ENCODE results near the gene GPR158. TPM values are rescaled to one million over a fixed set of nuclear protein-coding genes. Genes with fewer than 3 reads are reported as not detected.

GPR158 gene
- total RNA-seq, 3 donors from 2014 or later (not counting 1 experiment from before 2014, with no cell fraction given) = not detected

GRCh38 chr10:25336330-25336729 is 161.5 kb downstream of the GPR158 start:
- Mint-ChIP-seq H3K4me3 (no peak overlapping the region), H3K36me3 (no peaks in the 10 kb centered on the region), H3K27me3 (ENCODE audit: low read depth in 2 of 2) (no peaks in the 10 kb centered on the region), H3K27ac (no peak overlapping the region), H3K4me1 (no peaks in the 10 kb centered on the region), H3K9me3 (peaks cover 6 to 11% of the 10 kb centered on the region in 2 donors)
- no peaks in the 10 kb centered on the region for H3K9me3 ChIP-seq (ENCODE audit: control insufficient read depth, insufficient read depth, low read length)
- TF ChIP-seq, protein P1, sequence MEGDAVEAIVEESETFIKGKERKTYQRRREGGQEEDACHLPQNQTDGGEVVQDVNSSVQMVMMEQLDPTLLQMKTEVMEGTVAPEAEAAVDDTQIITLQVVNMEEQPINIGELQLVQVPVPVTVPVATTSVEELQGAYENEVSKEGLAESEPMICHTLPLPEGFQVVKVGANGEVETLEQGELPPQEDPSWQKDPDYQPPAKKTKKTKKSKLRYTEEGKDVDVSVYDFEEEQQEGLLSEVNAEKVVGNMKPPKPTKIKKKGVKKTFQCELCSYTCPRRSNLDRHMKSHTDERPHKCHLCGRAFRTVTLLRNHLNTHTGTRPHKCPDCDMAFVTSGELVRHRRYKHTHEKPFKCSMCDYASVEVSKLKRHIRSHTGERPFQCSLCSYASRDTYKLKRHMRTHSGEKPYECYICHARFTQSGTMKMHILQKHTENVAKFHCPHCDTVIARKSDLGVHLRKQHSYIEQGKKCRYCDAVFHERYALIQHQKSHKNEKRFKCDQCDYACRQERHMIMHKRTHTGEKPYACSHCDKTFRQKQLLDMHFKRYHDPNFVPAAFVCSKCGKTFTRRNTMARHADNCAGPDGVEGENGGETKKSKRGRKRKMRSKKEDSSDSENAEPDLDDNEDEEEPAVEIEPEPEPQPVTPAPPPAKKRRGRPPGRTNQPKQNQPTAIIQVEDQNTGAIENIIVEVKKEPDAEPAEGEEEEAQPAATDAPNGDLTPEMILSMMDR (IDR thresholded peaks at IDR 0.05) = no peak
- ATAC-seq = no peak
- intact Hi-C loops (cut with micrococcal nuclease) = no loop called here
- H3K4me1 ChIP-seq (ENCODE audit: control insufficient read depth, insufficient read depth, low read length) = no peaks in the 10 kb centered on the region
- no peak overlapping the region for H3K4me3 ChIP-seq (ENCODE audit: low read length)
- no peak for DNase-seq
- no peaks in the 10 kb centered on the region for H3K27me3 ChIP-seq (ENCODE audit: control insufficient read depth, insufficient read depth, low read length)
- no peaks in the 10 kb centered on the region for H3K36me3 ChIP-seq (ENCODE audit: control insufficient read depth, insufficient read depth, low read length)
- no peak overlapping the region for H3K27ac ChIP-seq (ENCODE audit: low read length)

- DNase-seq = no peak
- no peak overlapping the region for H3K27ac Mint-ChIP-seq
- Histone ChIP-seq H3K4me1 (ENCODE audit: control insufficient read depth, insufficient read depth, low read length) (no peaks in the 10 kb centered on the region), H3K4me3 (ENCODE audit: low read length) (no peak overlapping the region), H3K9me3 (ENCODE audit: control insufficient read depth, insufficient read depth, low read length) (no peaks in the 10 kb centered on the region), H3K27me3 (ENCODE audit: control insufficient read depth, insufficient read depth, low read length) (no peaks in the 10 kb centered on the region), H3K36me3 (ENCODE audit: control insufficient read depth, insufficient read depth, low read length) (no peaks in the 10 kb centered on the region), H3K27ac (ENCODE audit: low read length) (no peak overlapping the region)
- no peak for ATAC-seq
- H3K36me3 Mint-ChIP-seq = no peaks in the 10 kb centered on the region
- intact Hi-C loops (cut with micrococcal nuclease) = no loop called here
- no peaks in the 10 kb centered on the region for H3K4me1 Mint-ChIP-seq
- H3K4me3 Mint-ChIP-seq = no peak overlapping the region
- TF ChIP-seq, protein P1 (IDR thresholded peaks at IDR 0.05) = no peak
- WGBS (ENCODE audit: insufficient coverage) = no CpG with 5 or more reads among the region's 12 CpGs
- peaks cover 6 to 13% of the 10 kb centered on the region in 2 donors for H3K9me3 Mint-ChIP-seq
- H3K27me3 Mint-ChIP-seq (ENCODE audit: low read depth in 2 of 2) = no peaks in the 10 kb centered on the region
Observed at GRCh38 chr10:25338271-25338670, 163.5 kb downstream of the GPR158 start.

- ATAC-seq = no peak
- Mint-ChIP-seq H3K27me3 (ENCODE audit: low read depth in 2 of 2) (no peaks in the 10 kb centered on the region), H3K4me1 (no peaks in the 10 kb centered on the region), H3K36me3 (no peaks in the 10 kb centered on the region), H3K4me3 (no peak overlapping the region), H3K9me3 (peaks cover 6 to 9% of the 10 kb centered on the region in 2 donors), H3K27ac (no peak overlapping the region)
- TF ChIP-seq, protein P1 (IDR thresholded peaks at IDR 0.05) = no peak
- H3K9me3 ChIP-seq (ENCODE audit: control insufficient read depth, insufficient read depth, low read length) = no peaks in the 10 kb centered on the region
- intact Hi-C loops (cut with micrococcal nuclease) = no loop called here
- no peaks in the 10 kb centered on the region for H3K27me3 ChIP-seq (ENCODE audit: control insufficient read depth, insufficient read depth, low read length)
- H3K4me1 ChIP-seq (ENCODE audit: control insufficient read depth, insufficient read depth, low read length) = no peaks in the 10 kb centered on the region
- no peak overlapping the region for H3K27ac ChIP-seq (ENCODE audit: low read length)
- H3K36me3 ChIP-seq (ENCODE audit: control insufficient read depth, insufficient read depth, low read length) = no peaks in the 10 kb centered on the region
- no peak for DNase-seq
- 88% methylated on average over 1 of the region's 1 CpG for WGBS (ENCODE audit: insufficient coverage)
- H3K4me3 ChIP-seq (ENCODE audit: low read length) = no peak overlapping the region
Observed at GRCh38 chr10:25339966-25340365, 165.2 kb downstream of the GPR158 start.

GRCh38 chr10:25349520-25349919 is 174.7 kb downstream of the GPR158 start:
- H3K9me3 ChIP-seq (ENCODE audit: control insufficient read depth, insufficient read depth, low read length) = no peaks in the 10 kb centered on the region
- intact Hi-C loops (cut with micrococcal nuclease) = no loop called here
- peaks cover 12 to 17% of the 10 kb centered on the region in 2 donors for H3K9me3 Mint-ChIP-seq
- no peak overlapping the region for H3K4me3 Mint-ChIP-seq
- H3K4me1 ChIP-seq (ENCODE audit: control insufficient read depth, insufficient read depth, low read length) = no peaks in the 10 kb centered on the region
- no peak overlapping the region for H3K27ac ChIP-seq (ENCODE audit: low read length)
- WGBS (ENCODE audit: insufficient coverage) = 100% methylated on average over 1 of the region's 3 CpGs
- H3K4me1 Mint-ChIP-seq = no peaks in the 10 kb centered on the region
- no peak overlapping the region for H3K27ac Mint-ChIP-seq
- TF ChIP-seq, protein P1 (IDR thresholded peaks at IDR 0.05) = no peak
- no peaks in the 10 kb centered on the region for H3K36me3 ChIP-seq (ENCODE audit: control insufficient read depth, insufficient read depth, low read length)
- no peaks in the 10 kb centered on the region for H3K27me3 Mint-ChIP-seq (ENCODE audit: low read depth in 2 of 2)
- DNase-seq (no peak), ATAC-seq (no peak)
- H3K27me3 ChIP-seq (ENCODE audit: control insufficient read depth, insufficient read depth, low read length) = no peaks in the 10 kb centered on the region
- H3K36me3 Mint-ChIP-seq = no peaks in the 10 kb centered on the region
- no peak overlapping the region for H3K4me3 ChIP-seq (ENCODE audit: low read length)

Data from natural killer cell (primary cell).